Activated CD4-positive, CD25-positive, alpha-beta regulatory T cell (primary cell): Measurements from ENCODE around the gene VKORC1.
A peak's percentile ranks its signal among the peaks of the same experiment; 100 is the strongest.
"Not testable (repeated sequence)": the region's sequence is repeated elsewhere in the genome, so short reads cannot be mapped to it uniquely, and the experiment has no call there.

Experiments used
- DNase-seq, 4 experiments: peaks; one replicate each; lab custom pipeline; 2025; lab: John Stamatoyannopoulos, UW

VKORC1 gene

DNA sequence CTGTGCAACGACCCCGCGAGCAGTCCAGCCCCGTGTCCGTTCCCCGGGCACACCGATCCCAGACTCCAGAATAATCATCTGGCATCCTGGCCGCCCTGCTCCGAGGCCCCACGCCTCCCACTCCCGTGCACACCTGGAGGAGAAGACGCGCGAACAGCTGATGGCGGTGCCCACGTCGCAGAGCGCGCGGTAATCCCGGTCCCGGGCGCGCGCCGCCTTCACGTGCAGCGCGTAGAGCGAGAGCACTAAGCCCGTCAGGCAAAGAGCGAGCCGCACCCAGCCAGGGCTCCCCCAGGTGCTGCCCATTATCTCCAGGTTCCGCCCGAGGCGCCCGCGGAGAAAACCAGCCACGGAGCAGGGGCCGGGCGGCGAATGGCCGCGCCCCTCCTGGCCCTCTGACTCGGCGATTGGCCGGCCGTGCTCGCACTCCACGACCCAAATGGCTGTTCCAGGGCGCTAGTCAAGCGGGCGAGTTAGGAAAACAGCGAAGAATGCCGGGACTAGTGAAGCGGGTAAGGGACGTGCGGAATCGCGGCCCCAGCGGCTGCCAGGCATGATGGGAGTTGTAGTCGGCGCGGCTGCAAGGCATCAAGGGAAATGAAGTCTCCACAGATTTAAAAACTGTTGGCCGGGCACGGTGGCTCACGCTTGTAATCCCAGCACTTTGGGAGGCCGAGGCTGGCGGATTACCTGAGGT is at the start of gene VKORC1:
TSS of gene VKORC1 (minus strand) at position 374 of the 697 bp plus-strand sequence. CDS start at position 306, 68 bp downstream.
- peak; percentile 67 to 75 (median 72) for DNase-seq

GRCh38 chr16:31143694-31144148 is 49.1 kb upstream of the VKORC1 start:
- DNase-seq = no peak

- no peak for DNase-seq
These were observed 48.6 kb upstream of the VKORC1 start for GRCh38 chr16:31143011-31143693.

DNA sequence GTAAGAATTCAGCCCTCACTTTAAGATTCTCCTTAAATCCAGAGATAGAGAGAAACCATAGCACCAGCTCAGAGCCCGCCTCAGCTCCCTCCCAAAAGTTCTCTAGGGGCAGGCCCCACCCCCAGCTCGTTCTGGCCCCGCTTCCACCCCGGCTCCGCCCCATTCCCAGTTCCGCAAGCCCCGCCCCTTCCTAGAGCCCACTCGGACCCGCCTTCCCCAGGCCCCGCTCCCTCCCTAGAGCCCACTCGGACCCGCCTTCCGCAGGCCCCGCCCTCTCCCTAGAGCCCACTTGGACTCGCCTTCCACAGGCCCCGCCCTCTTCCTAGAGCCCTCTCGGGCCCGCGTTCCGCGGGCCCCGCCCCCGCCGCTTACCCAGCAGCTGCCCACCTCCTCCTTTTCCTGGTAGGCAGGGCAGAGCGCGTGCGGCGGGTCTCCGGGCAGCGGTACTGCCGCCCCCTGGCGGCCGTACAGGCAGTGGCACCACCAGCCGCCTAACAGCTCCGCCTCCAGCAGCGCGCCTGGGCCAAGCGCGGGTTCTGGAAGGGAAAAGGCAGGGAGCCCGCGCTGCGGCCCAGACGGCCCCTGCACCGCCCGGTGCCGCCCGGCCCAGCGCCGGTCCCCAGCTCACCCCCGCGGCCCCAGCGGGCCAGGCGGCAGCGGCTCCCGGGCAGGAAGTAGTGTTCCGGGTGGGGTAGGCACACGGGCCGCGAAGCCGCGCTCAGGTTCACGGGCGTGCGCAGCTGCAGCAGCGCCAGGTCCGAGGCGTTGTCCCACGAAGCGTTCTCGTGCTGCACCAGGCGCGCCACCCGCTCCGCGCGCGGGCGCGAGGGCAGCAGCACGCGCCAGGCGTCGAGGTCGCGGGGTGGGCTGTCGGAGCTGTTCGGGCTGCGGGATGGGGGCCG is 47.8 kb upstream of the VKORC1 start:
- peak; percentile 97 to 98 (median 98) for DNase-seq

DNA sequence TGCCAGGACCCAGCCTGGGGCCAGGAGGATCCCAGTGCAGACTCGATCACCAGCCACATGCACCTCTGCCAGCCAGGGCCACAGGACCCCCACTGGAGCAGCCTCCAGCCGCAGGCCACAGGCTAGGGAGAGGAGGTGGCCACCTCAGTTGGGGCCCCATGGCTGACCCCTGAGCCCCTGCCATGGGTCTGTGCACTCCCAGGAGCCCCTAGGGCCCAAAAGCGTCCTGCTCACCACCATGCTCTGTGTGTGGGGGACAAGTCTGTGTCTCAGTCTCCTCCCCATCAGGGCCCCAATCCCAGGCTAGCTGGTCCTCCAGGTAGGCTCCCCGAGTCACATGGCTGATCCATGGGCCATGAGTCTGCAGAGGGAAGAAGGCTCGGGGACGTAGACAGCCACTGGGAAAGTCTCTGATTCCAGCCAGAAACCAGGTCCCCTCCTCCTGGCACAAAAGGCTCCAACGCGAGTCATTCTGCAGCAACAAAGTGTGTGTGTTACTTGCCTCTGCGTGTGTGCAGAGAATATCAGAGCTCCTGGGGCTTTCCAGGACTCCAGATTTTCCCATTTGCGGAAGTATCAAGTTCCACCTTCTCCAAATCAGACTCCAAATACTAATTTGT is 47.0 kb upstream of the VKORC1 start:
- DNase-seq = no peak

GRCh38 chr16:31141071-31141469 is 46.5 kb upstream of the VKORC1 start:
- not testable (repeated sequence) for DNase-seq

- no peak for DNase-seq
These were observed 44.3 kb upstream of the VKORC1 start for GRCh38 chr16:31138621-31139578.

GRCh38 chr16:31136822-31137499 is 42.4 kb upstream of the VKORC1 start:
- not testable (repeated sequence) for DNase-seq

DNA sequence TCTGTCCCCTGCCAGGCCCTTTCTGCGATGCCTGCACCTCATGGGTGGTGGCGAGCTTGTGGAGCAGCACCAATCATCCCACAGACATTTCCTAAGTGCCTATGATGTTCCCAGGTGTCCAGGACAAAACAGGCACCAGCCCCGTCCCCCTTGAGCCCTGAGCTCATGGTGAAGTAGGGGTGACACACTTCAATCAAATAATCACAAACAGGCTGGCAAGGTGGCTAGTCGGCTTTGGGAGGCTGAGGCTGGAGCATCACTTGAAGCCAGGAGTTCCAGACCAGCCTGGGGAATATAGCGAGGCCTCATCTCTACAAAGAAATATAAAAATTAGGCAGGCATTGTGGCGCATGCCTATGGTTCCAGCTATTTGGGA is 41.7 kb upstream of the VKORC1 start:
- no peak for DNase-seq

GRCh38 chr16:31135535-31136286 is 41.1 kb upstream of the VKORC1 start, which contains the start of gene PRSS8:
Gene PRSS8 (minus strand): TSS chr16:31135727. CDS start chr16:31135498, 229 bp downstream.
- DNase-seq = no peak

DNA sequence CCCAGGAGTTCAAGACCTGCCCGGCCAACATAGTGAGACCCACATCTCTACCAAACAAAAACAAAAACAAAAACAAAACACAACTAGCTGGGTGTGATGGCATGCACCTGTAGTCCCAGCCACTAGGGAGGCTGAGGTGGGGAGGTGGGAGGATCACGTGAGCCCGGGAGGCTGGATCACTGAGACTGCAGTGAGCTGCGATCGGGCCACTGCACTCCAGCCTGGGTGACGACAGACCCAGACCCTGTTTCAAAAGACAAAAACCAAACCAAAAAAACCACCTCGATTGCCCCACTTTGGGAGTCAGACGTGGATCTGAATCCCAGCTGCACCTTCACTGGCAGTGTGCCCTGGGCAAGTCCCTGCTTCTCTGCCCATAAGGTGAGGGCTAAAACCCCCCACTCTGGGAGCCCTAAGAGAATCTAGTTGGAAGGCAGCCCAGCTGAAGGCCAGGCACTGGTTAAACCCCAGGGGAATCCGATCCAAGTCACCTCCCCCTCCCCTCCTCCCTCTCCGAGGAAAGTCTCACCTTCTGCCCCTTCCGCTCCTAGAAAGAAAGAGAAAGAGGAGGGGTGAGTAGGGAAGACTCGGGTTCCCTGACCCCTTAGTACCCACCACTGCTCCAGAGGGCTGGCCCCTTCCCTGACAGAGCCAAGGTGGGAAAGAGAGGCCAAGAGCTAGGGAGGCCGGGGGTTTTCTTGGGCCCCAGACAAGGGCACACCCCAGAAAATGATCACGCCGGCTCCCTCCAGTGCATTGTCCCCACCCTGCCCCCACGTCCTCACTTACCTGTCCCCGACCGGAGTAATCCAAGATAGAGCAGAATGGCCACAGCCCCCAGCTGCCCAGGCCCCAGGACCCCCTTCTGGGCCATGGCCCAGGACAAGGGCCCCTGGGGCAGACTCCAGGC is 40.3 kb upstream of the VKORC1 start:
- no peak for DNase-seq

DNA sequence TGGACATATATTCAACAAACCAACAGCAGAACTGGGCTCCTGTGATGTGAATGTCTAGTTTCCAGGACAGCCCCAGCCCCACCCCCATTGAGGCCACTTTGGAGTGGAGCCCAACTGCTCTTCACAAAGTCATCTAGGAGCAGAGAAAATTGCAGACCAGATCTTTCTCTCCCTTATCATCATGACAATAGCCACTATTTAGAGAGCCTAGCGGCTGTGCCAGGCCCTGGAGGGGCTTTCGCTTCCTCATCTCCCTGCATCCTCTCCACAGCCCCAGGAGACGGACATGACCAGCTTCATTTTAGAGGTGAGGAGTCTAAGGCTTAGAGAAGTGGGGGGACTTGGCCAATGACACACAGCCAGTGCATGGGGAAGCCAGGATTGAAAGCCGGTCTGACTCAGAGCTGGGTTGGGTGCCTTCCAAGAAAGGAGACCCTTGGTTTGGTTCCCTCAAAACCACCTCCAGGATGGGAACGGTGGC is 39.5 kb upstream of the VKORC1 start:
- DNase-seq = no peak

DNA sequence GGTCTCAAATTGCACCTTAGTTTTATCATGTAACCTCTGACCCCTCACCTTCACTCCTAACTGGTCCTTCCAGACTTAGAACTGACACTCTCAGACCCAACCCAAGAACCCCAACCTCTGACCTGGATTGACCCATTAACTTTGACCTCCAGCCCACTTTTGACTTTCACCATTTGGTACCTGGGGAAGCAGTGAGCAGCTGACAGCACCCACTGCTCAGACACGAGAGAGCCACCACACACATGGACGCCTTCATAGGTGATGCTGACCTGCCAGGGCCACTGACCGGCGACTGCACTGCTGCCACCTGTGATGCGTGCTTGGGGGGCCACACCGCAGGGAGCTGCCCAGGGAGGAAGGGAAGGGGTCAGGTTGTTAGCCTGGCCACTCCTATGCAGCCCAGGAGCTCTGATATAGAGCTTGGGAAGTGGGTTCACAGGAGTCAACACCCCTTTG is 38.5 kb upstream of the VKORC1 start:
- no peak for DNase-seq

DNA sequence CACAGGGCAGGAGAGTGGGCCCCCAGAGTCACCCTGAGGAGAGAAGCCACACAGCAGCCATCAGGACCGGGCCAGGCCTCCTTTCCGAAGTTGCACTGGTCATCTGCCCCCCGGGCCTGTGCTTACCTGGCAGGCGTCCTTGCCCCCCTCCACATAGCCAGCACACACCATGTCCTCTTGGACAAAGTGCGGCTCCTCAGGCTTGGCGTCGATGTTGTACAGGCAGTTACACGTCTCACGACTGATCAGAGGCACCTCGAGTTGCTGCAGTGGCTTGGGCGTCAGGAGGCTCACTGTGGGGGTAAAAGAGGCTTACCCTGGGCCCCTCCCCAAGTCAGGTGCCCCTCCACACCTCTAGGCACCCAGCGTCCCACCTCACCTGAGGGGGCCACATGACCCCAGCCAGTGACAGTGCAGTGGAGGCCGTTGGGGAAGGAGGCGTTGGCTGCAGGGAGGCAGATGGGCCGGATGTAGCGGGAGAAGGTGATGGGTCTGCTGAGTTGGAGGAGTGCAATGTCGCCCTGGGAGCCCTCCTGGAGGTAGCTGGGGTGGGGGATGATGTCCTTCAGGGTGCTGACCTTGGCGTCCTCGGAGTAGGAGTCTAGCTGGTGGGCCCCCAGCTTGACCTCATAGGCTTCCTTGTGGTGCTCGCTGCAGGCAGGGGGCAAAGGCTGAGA is 37.8 kb upstream of the VKORC1 start:
- DNase-seq = no peak

GRCh38 chr16:31131841-31132271 is 37.3 kb upstream of the VKORC1 start:
- no peak for DNase-seq

GRCh38 chr16:31131416-31131815 is 36.8 kb upstream of the VKORC1 start:
- DNase-seq = no peak

- no peak for DNase-seq
These were observed 36.3 kb upstream of the VKORC1 start for GRCh38 chr16:31130899-31131298.
